Vagina (tissue), 2 donors: ENCODE data around the gene MBLAC1. TPM values are rescaled to one million over a fixed set of nuclear protein-coding genes. Genes with fewer than 3 reads are reported as not detected.

Experiments
- DNase-seq, 2 donors: peaks; one replicate each; pipeline ENCODE4 v3.0.0-alpha.2; 2017; ENCODE audit errors: extremely low spot score in 2 of 2
- H3K27ac ChIP-seq: fragments of 200-600 bp; sonication (generic); one replicate; pipeline ENCODE4 v1.5.1; 2019
- H3K27me3 ChIP-seq: fragments of 200-600 bp; sonication (generic); one replicate; pipeline ENCODE4 v1.5.1; 2019
- H3K36me3 ChIP-seq, 2 donors: fragments of 200-600 bp; sonication (generic); one replicate each; pipeline ENCODE4 v1.5.1; 2017 to 2019
- H3K4me1 ChIP-seq: fragments of 200-600 bp; sonication (generic); one replicate; pipeline ENCODE4 v1.5.1; 2019
- H3K4me3 ChIP-seq, 2 donors: fragments of 200-600 bp; sonication (generic); 1 replicate in 1 of 2; 2 replicates in 1 of 2; pipeline ENCODE4 v1.5.1; 2016 to 2019
- H3K9me3 ChIP-seq: fragments of 200-600 bp; sonication (generic); one replicate; pipeline ENCODE4 v1.5.1; 2019
- POLR2A ChIP-seq, 2 donors: fragments of 450-650 bp; IDR thresholded peaks; one replicate each; pipeline ENCODE4 v1.6.1; 2017; ENCODE audit warnings: antibody characterized with exemption in 2 of 2, mild to moderate bottlenecking in 2 of 2, moderate library complexity in 2 of 2
- POLR2AphosphoS5 ChIP-seq, 2 donors: sonication (generic); formaldehyde crosslinking; IDR thresholded peaks; one replicate each; pipeline ENCODE4 v1.9.0; 2017; ENCODE audit warnings: antibody characterized with exemption in 2 of 2, mild to moderate bottlenecking in 2 of 2, low read depth in 1 of 2; ENCODE audit not compliant: insufficient read depth in 1 of 2
- intact Hi-C: fragments of 100-400 bp; cut with DNase I; formaldehyde crosslinking; loops from one replicate; pipeline ENCODE4 v1.15.1; 2023
- total RNA-seq: library from RNA; depleted of rRNA; stranded (reverse); fragments of >200 nt; gene quantifications from one replicate; pipeline ENCODE4 v1.2.3, GENCODE V29; 2016
- TF ChIP-seq, protein P1 (sequence below), 3 experiments: fragments of 450-650 bp in 2 of 3; fragments of 200-600 bp in 1 of 3; sonication (generic) in 1 of 3; IDR thresholded peaks; one replicate each; pipeline ENCODE4 v1.5.1; 2017 to 2019; ENCODE audit warnings: antibody characterized with exemption in 3 of 3, mild to moderate bottlenecking in 2 of 3, moderate library complexity in 2 of 3

MBLAC1 gene
- total RNA-seq, 1 donor from 2014 or later, result 2.9 TPM

DNA sequence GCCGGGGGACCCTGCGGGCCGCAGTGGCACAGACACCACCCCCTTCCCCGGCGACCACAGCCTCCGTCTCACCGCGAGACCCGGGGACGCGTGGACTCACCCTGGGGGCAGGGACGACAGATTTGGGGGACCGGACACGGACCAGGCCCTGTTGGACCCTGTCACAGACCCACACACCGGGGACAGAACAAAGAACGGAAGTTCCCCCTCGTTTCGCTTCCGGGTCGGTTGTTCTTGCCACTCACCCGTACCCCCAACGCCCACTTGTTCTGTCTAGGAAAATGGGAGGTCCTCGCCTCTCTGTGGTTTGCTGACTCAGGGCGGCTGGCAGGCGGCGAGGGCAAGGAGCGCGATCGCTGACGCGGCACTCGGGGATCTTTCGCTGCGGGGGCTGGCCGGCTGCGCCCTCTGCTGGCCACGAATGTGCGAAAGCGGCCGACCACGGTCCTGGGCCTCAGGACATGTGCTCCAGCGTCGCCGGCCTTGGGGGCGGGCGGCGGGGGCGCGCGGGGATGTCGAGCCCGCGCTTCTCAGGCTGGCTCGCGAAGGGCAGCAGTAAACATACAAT lies 45.1 kb upstream of the MBLAC1 start, which contains the start of gene ZNF3:
Gene ZNF3, minus strand, starts transcription at position 189 of the 568 bp plus-strand sequence. CDS start 4,366 bp downstream, outside the sequence.
- H3K36me3 ChIP-seq, result peaks cover 0 to 19% of the 10 kb centered on the region in 2 donors
- intact Hi-C loops, result loop anchor here (5.0 kb wide), 1 partner anchor 89 kb away; no protein-coding TSS in a partner anchor
- H3K27ac ChIP-seq, result peak within 1 kb of the TSS; percentile 71
- no peaks in the 10 kb centered on the region for H3K9me3 ChIP-seq
- H3K27me3 ChIP-seq, result no peaks in the 10 kb centered on the region
- peaks cover 39% of the 10 kb centered on the region for H3K4me1 ChIP-seq
- peak within 1 kb of the TSS; percentile 79 to 85 for H3K4me3 ChIP-seq
- TF ChIP-seq POLR2AphosphoS5 (IDR thresholded peaks at IDR 0.05; ENCODE audit: insufficient read depth in 1 of 2, low read depth in 1 of 2) (peak; percentile 86 to 94), POLR2A (IDR thresholded peaks at IDR 0.05) (peak in 1 of 2 donors; percentile 20)
- TF ChIP-seq, protein P1, sequence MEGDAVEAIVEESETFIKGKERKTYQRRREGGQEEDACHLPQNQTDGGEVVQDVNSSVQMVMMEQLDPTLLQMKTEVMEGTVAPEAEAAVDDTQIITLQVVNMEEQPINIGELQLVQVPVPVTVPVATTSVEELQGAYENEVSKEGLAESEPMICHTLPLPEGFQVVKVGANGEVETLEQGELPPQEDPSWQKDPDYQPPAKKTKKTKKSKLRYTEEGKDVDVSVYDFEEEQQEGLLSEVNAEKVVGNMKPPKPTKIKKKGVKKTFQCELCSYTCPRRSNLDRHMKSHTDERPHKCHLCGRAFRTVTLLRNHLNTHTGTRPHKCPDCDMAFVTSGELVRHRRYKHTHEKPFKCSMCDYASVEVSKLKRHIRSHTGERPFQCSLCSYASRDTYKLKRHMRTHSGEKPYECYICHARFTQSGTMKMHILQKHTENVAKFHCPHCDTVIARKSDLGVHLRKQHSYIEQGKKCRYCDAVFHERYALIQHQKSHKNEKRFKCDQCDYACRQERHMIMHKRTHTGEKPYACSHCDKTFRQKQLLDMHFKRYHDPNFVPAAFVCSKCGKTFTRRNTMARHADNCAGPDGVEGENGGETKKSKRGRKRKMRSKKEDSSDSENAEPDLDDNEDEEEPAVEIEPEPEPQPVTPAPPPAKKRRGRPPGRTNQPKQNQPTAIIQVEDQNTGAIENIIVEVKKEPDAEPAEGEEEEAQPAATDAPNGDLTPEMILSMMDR (IDR thresholded peaks at IDR 0.05), result peak; percentile 65 to 97 (median 92)
- peak in 1 of 2 donors; percentile 99 for DNase-seq

GRCh38 chr7:100082978-100083377 lies 43.8 kb upstream of the MBLAC1 start:
- Histone ChIP-seq H3K36me3 (peaks cover 0 to 12% of the 10 kb centered on the region in 2 donors), H3K4me3 (peak overlapping the region; percentile 79 to 85), H3K4me1 (peaks cover 45% of the 10 kb centered on the region), H3K9me3 (no peaks in the 10 kb centered on the region), H3K27me3 (no peaks in the 10 kb centered on the region), H3K27ac (no peak overlapping the region)
- no peak for DNase-seq
- intact Hi-C loops, result loop anchor here (5.0 kb wide), 1 partner anchor 91 kb away; no protein-coding TSS in a partner anchor
- TF ChIP-seq POLR2A (IDR thresholded peaks at IDR 0.05) (no peak), POLR2AphosphoS5 (IDR thresholded peaks at IDR 0.05; ENCODE audit: insufficient read depth in 1 of 2, low read depth in 1 of 2) (no peak)
- TF ChIP-seq, protein P1 (IDR thresholded peaks at IDR 0.05), result no peak

DNA sequence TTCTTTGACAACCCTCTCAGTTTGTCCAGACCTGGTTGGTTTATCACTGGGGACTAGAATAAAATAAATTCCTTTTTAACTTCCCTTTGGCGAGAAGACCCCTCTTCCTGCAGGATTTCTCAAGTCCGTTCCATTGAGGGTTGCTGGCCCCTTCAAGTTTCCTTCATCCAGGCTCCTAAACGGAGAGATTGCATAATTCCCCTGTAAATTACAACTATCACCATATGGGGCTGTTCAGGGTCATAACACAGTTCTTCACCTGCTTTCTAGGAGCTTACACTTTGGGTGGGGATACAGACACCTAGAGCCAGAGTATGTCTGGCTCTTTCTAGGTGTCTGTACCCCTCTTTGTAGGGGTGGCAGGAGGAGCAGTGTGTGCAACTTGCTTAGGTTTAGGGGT lies 41.3 kb upstream of the MBLAC1 start:
- intact Hi-C loops, result no loop called here
- H3K36me3 ChIP-seq, result no peaks in the 10 kb centered on the region
- peaks cover 39% of the 10 kb centered on the region for H3K4me1 ChIP-seq
- H3K27me3 ChIP-seq, result no peaks in the 10 kb centered on the region
- no peak overlapping the region for H3K4me3 ChIP-seq
- H3K27ac ChIP-seq, result no peak overlapping the region
- no peak for DNase-seq
- H3K9me3 ChIP-seq, result no peaks in the 10 kb centered on the region
- TF ChIP-seq POLR2AphosphoS5 (IDR thresholded peaks at IDR 0.05; ENCODE audit: insufficient read depth in 1 of 2, low read depth in 1 of 2) (no peak), POLR2A (IDR thresholded peaks at IDR 0.05) (no peak)
- TF ChIP-seq, protein P1 (IDR thresholded peaks at IDR 0.05), result no peak

- Histone ChIP-seq H3K4me1 (peaks cover 30% of the 10 kb centered on the region), H3K9me3 (no peaks in the 10 kb centered on the region), H3K27ac (peak overlapping the region; percentile 88), H3K27me3 (no peaks in the 10 kb centered on the region), H3K36me3 (peaks cover 0 to 13% of the 10 kb centered on the region in 2 donors), H3K4me3 (no peak overlapping the region)
- no peak for DNase-seq
- TF ChIP-seq, protein P1 (IDR thresholded peaks at IDR 0.05), result no peak
- TF ChIP-seq POLR2AphosphoS5 (IDR thresholded peaks at IDR 0.05; ENCODE audit: insufficient read depth in 1 of 2, low read depth in 1 of 2) (no peak), POLR2A (IDR thresholded peaks at IDR 0.05) (no peak)
- intact Hi-C loops, result no loop called here
Observed at GRCh38 chr7:100087055-100087750, 39.6 kb upstream of the MBLAC1 start.
